OCI-M2 (cell line): ENCODE results near the gene CACNA1A.

Source experiments
- DNase-seq: peaks from one replicate; lab custom pipeline; 2025; ENCODE audit not compliant: unreplicated experiment; lab: John Stamatoyannopoulos, UW

CACNA1A gene

DNA sequence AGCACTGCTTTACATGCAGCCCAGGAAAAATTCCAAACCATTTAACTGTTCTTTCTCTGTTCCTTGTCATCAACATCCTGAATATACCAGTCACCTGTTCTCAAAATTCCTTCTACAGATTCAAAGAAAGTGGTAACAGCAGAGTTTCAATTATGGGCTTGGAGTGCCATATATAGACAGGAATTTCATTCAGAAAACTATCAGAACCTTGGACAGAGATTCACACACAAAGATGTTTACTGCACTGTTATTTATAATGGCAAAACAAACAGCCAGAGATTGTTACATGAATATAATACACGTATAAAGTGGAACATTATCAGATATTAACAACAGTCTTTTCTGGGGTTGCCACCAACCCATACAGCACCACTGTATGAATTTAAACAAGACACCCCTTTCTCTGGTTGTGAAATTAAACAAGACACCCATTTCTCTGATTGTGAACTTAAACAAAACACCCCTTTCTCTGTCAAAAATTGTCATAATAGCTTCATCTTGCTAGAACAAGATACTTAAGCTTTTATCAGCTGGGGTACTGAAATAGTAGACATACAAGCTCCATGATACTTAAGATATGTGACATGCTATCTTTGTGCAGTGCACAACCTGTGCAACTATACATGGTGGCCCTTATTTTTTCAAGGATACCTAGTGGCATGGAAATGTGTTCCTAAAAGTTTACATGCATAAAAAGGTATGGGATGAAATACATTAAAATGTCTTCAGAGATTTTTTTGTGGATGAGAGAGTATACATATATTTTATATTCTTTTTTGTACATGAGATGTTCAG, 12.6 kb downstream of the CACNA1A start:
- DNase-seq, result no peak

DNA sequence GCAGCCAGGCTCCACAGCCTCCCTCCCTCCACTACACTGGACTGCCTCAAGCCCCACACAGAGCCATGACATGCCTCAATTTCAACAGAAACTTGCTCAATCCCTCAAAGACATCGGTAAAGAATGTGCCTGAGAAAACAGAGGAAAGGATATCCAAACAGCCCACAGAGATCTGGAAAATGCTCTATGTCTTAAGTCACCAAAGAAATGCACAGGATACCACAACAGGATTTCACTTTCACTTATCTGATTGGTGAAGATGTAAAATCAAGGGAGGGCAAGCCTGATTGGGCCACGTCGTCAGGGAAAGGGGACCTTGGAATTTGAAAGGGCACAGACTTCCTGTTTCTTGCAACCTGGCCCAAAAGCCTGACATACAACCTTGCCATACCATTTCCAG, 14.2 kb downstream of the CACNA1A start:
- no peak for DNase-seq

DNA sequence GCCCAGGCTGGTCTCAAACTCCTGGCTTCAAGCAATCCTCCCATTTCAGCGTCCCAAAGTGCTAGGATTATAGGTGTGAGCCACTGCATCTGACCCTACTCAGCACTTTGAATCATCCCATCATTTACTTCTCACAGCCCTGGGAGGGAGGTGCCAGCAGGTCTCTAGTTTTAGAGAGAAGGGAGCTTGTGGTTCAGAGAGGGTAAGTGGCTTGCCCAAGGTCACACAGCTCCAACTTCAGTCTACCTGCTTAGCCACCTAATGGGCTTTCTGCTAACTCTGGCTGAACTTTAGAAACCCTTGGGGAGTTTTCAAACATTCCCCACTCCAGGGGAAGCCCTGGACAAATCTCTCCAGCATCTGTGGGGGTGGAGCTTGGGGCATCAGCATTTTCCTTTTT, 18.3 kb downstream of the CACNA1A start:
- no peak for DNase-seq

DNA sequence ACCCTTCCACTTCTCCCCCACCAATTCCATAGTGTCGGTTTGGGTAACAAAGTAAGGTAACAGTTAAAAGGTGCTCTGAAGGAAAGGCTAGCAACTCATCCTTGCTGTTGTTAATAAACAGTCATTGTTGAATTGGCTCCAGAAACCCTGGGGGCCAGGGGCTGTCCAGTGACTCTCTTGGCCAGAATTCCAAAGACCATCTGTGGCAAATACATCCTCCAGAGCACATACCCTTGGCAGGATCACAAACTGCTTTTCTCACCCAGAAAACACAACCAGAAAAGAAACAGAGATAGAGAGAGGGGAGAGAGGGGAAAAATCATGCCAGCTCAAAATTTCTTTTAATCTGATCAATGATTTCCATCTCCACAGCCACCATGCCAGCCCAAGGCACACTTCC, 22.1 kb downstream of the CACNA1A start:
- DNase-seq, result no peak

DNA sequence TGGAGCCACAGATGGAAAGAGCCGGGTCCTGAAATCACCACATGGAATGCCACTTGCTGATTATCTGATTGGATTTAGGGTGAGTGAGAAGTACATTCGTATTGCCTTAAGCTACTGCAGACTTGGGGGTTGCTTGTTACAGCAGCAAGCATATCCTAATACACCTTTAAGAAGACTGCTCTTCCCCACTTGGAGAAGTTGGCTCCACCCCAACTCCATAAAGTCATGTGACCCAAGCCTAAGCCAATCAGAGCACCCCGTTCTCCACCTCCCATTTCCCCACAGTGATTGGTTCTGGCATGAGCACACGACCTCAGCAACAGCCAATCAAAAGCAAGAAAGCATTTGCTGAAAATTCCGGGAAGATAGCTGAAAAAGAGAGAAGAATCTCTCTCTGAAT, 23.1 kb downstream of the CACNA1A start:
- DNase-seq, result no peak

DNA sequence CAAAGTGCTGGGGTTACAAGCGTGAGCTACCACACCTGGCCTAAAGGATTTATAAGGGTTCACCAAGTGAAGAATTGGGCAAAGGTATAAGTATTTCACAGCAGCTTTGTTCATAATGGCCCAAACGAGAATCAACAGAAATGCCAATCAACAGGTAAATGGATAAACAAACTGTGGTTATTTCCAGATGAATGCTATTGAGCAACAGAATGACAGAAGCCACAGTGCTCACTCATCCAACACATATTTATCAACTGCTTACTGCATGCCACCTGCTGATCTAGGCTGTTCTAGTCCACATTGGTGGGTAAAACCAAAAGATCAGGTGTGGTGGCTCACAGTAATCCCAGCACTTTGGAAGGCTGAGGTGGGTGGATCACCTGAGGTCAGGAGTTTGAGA, 27.7 kb downstream of the CACNA1A start:
- DNase-seq, result no peak

DNA sequence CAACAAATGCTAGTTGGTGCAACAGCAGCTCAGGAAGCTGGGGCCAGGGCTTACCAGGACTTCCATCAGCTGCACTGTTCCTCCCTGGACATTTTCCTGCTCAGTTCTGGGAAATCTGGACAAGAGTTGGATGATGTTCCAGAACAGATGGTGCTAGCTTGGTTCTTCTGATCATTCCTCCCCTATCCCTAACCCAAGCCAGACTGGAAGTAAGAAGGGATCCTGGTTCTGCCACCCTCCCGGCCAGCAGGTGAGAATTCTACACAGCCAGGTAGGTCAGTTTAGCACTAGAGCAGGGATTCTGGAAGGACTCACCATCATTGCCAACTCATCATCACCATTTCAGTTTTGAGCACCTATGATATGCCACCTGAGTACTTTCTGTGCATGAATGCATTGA, 30.2 kb downstream of the CACNA1A start:
- DNase-seq, result no peak

DNA sequence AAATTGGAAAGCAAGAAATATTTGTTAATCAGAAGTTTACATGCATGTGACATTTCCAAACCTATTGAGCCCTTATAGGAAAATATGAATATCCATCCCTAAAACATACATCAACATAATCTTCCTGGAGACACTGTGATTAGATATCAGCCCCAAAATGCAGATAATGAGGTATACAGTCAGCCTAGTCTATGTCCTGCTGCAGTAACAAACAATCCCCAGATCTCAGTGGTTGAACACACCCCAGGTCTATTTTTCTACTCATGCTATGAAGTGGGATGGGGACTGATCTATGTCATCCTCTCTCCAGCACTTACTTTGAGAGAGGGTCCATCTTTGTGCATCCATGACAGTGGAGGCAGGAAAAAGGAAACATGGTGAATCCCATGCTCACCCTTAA, 31.2 kb downstream of the CACNA1A start:
- no peak for DNase-seq

DNA sequence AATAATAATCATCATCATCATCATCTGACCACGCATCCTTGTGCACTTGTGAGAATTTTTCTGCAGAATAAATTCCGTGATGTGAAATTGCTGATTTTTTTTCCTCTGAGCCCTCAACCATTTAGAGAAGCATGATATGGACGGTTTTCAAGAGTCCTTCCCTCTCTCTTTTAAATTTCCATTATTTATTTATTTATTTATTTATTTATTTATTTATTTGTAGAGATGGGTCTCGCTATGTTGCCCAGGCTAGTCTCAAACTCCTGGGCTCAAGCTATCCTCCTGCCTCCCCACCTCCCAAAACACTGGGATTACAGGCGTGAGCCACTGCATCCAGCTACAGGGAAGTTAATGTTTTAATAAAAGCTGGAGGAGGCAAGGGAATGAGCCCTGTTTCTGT, 39.6 kb downstream of the CACNA1A start:
- DNase-seq, result no peak

DNA sequence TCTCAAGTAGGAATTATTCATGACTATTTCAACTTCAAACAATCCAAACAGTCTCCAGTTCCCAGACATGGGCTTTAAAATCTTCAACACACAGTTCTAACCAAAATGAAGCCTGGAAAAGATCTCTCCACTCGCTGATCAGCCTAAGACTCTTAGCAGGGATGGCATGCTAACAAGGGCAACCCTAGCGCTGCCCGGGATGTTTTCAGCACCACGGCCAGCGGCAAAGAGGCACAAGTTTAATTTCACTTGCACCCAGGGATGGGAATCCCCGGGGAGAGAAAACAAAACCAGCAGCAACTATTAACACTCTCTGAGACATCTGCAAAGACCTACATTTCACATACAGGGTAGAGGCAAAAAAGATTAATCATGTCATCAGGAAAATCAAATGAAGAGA, 43.0 kb downstream of the CACNA1A start:
- peak; percentile 90 for DNase-seq

DNA sequence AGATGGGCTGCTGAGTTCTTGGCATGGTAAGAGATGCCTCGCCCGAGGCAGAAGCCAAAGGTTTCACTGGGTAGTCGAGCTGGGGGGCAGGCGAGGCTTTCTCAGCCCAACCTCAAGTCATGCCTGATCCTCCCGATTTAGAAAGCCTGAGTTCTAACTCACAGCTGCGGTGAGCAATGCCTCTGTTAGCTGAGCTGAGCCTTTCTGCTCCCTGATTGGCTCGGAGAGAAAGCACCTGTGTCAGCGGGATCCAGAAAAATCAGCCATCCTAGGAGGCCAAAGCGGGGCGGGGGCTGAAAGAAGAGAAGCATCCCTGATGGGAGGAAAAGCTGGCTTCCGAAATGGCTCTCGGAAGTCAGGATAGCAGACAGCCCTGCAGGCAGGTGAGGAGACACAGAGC, 44.7 kb downstream of the CACNA1A start:
- no peak for DNase-seq

DNA sequence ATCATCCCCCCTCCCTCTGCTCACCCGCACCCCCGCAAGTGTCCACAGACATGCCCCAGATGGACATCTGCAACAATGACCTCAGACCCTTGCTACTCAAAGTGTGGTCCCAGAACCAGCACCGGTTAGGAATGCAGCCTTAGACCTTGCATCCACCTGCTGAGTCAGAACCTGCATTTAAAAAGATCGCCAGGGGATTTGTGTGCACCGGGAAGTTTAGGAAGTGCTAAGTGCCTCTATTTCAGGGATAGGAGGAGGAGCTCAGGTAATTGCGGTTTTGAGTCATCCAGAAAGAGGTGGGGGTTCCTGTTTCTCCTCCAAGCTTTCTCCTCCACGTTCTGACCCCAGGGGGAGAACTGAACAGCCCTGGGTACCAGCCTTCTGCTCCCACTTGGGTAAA, 46.2 kb downstream of the CACNA1A start:
- DNase-seq, result no peak

DNA sequence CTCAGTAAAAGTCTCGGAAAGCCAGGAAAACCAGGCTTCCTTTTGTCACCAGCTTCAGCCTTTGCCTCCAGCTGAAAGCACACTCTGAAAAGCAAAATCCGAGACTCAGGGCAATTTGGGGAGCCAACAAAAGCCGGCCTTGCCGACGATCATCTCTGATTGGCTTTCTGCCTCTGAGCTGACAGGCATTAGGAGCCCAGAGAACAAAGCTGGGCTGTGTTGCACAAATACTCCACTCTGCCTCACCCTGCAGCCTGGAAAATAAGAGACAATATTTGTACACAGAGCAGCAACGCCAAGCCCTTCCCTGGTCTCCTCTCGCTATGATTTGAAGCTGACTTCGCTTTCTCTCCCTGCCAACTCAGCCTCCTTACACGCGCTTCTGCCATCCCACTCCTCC, 46.9 kb downstream of the CACNA1A start:
- DNase-seq, result no peak

DNA sequence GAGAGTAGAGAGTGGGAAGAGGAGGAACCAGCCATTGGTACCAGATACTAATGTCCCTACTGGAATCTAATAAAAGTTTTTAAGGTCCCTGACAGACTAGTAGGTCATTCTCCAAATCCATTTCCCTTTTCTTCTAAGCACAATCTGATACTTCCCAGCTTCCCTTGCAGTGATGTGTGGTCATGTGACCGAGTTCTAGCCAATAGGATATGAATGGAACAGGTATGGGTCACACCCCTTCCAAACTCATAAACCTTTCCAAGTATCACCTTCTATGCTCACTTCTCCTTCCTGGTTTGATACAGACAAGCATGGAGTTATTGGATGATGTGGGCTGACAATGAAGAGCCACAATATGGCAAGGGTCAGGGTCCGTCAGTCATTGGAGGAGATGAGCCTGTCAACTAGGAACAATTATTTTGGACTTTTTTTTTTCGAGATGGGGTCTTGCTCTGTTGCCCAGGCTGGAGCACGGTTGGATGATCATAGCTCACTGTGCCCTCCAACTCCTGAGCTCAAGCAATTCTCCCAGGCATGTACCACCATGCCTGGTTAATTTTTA, 54.8 kb downstream of the CACNA1A start:
- DNase-seq, result no peak

DNA sequence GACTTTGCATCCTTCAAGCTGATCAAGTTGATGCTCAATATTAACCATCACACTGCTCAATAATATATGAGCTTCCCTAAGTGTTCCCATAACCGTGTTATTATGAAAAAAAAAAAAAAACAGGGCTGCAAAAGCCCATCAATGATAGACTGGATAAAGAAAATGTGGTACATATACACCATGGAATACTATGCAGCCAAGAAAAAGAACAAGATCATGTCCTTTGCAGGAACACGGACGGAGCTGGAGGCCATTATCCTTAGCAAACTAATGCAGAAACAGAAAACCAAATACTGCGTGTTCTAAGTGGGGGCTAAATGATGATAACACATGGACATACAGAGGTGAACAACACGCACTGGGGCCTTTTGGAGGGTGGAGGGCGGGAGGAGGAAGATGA, 58.3 kb downstream of the CACNA1A start:
- no peak for DNase-seq

DNA sequence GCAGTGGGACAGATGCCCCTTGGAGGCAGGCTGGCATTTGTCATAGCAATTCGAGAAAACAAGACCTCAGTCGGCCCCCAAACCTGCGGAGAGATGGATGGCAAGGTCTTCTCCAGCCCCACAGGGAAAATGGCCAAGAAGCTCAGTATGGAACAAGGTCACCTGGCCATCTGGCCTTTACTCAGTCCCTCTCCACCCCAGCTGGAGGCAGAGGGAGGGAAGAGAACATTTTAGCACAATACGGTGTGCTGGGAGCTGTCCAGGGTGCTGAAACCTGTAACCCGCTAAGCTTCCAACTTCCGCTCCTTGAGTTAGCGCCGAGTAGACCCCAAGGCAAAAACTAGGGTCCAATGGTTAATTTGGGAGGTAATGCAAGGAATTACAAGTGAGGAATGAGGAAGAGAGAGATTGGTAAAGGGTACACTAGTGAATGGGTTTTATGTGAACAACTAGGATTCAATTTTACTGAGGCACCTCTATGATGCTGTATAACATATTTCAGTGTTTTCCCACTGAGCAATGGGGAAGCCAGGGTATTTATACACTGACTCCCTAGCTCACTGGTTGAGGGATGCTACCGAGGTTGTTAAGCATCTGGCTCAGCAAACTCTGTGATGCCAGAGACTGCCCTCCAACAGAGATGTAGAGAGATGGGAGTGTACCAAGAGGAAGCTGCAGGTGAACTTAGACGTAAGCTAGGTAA, 64.3 kb downstream of the CACNA1A start:
- peak; percentile 99 for DNase-seq

DNA sequence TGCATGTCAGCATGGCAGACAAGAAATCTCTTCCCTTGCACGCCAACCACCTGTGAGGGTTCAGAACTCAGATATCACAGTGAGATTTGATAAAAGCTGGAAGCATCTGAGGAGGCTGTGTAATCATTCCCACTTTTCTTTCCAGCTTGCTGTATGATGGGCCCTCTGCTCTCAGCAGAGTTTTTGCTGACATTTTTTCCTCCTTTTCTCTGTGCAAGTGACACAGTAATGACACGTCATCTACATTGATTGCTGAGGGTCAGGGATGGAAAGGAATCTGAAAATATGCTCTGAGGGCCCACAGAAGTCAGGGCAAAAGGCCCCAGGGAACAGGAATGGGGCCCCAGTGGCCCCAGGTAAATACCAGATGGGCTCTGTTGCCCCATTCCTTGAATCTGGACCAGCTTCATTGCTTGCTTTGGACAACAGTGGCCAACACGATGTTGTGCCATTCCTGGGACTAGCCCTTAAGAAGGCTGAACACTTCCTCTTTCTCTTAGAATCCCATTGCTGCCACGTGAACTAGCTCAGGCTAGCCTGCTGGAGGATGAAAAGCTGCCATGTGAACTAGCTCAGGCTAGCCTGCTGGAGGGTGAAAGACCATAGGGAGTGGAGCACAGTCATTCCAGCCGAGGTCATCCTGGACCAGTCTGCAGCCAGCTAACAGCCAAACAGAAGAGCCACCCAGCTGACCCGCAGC, 68.2 kb downstream of the CACNA1A start:
- no peak for DNase-seq

DNA sequence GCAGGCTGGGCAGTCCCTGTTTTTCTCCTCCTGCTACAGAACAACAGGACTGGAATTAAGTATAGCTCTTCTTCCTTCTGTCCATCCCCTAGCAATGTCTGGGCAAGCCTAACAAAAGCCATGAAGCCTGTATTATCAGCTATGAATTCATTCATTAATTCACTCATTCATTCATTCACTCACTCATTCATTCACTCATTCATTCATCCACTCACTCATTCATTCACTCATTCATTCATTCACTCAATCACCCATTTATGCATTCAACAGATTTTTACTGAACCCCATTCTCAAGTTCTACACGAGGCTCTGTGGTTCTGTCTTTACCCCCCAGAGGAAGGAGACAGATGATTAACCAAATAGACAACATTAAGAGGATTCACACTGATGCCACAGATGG, 69.9 kb downstream of the CACNA1A start:
- DNase-seq, result no peak

DNA sequence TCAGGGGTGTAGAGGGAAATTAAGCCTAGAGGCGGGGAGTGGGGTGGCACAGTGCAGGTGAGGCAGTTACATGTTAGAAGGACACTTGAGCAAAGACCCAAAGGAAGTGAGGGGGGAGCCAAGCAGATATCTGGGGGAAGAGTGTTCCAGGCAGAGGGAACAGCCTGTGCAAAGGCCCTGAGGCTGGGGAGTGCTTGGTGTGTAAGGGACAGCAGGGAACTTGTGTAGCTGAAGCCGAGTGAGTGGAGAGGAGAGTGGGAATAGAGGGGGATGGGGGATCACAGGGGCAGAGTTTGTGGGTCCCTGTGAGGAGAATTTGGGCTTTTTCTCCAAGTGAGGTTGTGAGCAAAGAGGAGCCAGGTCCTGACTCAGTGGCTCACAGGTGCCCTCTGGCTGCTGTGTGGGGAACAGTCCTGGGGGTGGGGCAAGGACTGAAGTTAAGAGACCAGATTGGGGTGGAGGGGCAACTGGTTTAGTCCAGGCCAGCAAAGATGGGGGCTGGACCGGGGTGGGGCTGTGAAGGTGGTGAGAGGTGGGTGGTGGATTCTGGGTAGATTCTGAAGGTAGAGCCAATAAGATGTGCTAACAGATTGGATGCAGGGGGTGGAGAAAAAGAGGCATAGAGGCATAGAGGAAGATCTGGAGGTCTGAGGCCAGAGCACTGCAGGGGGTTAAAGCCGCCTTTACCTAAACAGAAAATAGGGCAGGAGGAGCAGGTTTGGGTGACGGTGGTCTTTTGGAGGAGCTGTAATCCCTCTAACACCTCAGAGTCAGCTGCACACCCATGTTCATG, 75.3 kb downstream of the CACNA1A start:
- DNase-seq, result peak; percentile 73

DNA sequence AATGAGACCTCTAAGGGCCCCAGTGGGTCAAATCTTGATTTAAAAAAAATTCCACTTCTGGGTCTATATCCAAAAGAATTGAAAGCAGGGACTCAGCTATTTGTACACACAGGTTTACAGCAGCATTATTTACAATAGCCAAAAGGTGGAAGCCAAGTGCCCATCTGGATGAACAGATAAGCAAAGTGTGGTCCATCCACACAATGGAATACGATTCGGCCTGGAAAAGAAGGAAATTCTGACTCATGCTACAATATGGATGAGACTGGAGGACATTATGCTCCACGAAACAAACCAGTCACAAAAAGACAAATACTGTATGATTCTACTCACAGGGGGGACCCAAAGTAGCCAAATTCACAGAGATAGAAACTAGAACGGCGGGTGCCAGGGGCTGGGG, 76.7 kb downstream of the CACNA1A start:
- no peak for DNase-seq

DNA sequence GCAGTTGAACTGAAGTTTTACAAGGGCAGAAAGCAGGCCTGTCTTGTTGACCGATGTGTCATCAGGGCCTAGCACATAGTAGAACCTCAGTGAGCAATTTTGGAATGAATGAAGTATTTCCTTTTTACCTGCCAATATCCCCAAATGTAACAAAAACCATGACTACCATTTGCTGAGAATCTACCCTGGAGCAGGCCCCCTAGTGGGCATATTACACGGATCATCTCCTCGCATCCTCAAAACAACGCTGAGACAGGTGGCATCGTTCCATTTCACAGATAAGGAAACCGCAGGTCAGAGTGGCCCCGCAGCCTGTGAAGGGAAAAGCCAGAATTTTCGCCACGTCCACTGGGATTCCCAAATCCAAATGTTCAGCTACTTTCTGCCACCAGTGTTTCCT, 77.9 kb downstream of the CACNA1A start:
- DNase-seq, result peak; percentile 83
